HG03045 (cell line): Measurements from ENCODE around the gene APOO.

ENCODE experiments used
- ATAC-seq: cut with Tn5 transposase; IDR thresholded peaks from one replicate; pipeline ENCODE4 v1.9.1; 2021; ENCODE audit warnings: mild to moderate bottlenecking, moderate library complexity; ENCODE audit not compliant: unreplicated experiment

Gene APOO

DNA sequence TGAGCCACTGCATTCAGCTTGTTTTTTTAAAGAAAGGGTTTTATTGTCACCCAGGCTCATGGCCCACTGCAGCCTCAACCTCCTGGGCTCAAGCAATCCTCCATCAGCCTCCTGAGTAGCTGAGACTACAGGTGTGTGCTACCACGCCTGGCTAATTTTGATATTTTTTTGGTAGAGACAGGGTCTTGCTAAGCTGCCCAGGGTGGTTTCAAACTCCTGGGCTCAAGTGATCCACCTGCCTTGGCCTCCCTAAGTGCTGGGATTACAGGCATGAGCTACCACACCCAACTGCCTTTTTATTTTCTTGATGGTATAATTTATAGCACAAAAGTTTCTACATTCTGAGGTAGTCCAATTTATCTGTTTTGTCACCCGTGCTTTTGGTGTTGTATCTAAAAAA is 85.9 kb downstream of the APOO start:
- no peak for ATAC-seq

DNA sequence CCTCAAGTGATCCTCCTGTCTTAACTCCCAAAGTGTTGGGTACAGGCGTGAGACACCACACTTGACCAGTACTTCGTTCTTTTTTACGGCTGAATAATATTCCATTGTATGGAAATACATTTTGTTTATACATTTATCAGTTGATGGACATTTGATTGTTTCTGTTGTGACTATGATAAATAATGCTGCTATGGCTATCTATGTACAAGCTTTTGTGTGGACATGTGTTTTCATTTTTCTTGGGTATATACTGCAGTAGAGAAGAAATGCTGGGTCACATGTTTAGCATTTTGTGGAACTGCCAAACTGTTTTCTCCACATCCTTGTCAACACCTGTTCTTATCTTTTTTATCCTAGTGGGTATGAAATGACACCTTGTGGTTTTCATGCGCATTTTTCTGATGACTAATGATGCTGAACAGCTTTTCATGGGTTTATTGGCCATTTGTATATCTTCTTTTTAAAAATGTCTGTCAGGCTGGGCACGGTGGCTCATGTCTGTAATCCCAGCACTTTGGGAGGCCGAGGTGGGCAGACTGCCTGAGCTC is 87.4 kb downstream of the APOO start:
- ATAC-seq = no peak

DNA sequence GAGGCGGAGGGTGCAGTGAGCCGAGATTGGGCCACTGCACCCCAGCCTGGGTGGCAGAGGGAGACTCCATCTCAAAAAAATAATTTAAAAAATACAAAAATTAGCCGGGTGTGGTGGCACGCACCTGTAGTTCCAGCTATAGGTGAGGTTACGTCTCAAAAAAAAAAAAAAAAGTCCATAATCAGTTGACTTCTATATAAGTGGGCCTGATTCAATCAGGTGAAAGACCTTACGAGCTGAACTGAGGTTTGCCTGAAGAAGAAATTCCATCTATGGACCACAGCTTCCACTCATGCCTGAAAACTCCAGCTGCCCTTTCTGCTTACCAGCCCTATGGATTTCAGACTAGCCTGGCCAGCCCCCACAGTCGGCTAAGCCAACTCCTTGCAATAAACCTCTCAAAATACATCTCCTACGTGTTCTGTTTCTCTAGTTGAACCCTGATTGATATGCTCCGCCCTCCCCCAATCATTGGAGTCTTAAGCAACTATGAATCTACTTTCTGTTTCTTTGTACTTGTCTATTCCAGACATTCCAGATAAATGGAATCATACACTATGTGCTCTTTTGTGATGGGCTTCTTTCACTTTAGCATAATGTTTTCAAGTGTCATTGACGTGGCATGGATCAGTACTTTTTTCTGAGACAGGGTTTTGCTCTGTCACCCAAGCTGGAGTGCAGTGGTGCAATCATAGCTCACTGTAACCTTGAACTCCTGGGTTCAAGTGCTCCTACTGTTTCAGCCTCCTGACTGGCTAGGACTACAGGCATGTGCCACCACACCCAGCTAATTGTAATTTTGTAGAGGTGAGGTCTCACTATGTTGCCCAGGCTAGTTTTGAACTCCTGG is 88.1 kb downstream of the APOO start:
- ATAC-seq = no peak

DNA sequence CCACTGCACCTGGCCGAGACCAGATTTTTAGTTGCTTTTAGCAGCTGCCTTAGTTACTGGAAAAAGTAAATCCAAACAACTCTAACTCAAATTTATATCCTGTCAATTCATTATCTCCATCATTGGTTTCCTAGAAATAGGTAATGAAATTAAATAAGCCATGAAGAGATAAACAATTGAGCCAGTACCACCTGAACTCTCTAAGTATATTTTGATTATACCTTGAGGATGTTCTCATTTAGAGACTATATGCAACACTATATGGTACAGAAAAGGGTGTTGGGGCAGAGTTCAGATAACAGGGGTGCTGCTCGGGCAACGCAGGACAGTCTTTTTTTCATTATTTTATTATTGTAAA is 89.8 kb downstream of the APOO start:
- no peak for ATAC-seq

DNA sequence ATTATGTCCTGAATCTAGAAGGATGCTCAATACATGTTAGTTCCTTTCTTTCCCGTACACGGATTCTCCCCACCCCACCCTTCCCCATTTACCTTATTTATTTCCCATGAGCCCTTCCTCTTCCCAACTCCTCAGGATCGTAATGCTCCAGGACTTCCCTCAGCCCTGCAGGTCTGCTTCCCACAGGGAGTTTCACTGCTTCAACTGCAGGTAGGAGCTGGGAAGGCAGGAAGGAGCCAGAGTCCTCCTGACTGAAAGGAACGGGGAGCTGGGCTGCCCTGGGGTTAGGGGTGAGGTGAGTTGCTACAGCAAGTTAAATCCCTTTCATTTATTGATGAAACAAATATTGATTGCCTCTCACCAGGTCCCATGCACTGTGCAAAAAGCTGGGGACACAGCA is 91.6 kb downstream of the APOO start:
- no peak for ATAC-seq

DNA sequence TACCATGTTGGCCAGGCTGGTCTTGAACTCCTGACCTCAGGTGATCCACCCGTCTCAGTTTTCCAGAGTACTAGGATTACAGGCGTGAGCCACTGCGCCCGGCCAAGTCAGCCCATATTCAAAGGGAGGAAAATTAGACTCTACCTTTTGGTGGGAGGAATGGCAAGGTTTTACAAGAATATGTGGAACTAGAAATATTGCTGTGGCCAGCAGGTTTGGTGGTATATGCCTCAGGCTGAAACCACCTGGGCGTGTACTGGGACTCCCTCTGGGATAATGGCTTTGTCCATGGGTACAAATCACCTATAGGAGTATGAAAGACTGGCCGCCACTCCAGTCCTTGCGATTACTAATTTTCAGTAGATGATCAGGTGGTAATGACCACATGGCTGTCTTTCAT is 92.4 kb downstream of the APOO start:
- ATAC-seq = no peak

DNA sequence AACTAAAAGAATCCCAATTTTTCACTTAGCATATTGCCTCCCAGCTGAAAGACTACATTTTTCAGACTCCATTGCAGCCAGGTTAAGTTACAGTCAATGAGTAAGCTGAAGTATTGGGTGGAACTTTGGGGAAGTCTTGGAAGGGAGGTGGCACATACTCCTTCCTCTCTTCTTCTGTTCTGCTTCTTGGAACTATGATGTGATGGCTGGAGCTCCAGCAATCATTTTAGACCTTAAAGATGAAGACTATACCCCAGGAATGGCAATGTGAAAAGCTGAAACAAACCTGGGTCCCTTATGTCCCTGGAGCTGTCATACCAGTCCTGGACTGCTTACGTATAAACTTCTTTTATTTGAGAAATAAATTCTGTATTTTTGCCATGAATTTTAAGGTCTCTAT is 93.9 kb downstream of the APOO start:
- ATAC-seq = no peak

DNA sequence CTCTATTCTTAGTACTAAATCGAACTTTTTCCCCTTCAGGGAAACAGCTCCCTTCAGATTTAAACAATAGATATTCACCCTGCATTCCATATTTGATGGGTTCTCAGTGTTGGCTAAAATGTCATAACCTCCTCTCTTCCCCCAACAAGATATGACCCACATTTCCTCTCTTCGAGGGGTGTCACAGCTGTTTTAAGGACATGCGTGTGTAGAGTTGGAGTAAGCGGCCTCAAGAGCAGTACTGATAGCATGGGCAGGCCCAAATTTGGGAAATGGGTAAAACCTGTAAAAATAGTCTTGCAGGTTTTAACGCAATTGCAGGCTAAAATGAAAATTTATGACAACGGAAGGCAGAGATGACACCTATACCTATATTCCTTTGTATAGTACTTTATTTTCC is 96.1 kb downstream of the APOO start:
- ATAC-seq = no peak

DNA sequence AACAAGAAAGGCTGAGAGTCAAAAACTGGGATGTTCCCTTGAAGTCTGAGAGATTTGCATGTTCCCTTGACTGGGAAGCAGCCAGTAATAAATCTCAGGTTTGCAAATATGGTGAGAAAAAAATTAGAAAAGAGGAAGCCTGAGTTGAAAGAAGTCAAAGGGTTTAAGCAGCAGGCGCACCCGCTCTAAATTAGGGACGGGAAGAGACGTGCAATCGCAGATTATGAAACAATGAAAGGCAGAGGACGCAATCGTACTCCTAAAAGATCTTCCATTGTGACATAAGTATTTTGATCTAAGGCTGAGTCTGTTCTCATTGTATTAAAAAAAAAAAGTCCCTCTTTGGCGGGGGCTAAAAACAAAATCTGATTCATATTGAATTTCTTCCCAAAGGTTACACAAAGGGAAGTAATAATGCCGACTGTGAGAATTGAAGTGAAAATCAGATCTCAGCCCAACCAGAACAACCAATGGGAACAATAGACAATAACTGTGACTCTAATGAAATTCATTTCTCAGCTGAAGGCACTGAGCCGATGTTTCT is 96.6 kb downstream of the APOO start:
- ATAC-seq = no peak

DNA sequence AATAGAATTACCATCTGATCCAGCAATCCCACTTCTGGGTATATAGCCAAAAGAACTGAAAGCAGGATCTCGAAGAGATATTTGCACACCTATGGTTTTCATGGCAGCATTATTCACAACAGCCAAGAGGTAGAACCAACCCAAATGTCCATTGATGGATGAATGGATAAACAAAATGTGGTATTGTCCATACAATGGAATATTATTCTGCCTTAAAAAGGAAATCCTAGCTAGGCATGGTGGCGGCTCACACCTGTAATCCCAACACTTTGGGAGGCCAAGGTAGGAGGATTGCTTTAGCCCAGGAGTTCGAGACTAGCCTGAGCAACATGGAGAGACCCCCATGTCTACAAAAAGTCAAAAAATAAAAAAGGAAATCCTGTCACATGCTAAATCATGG is 97.5 kb downstream of the APOO start:
- no peak for ATAC-seq

DNA sequence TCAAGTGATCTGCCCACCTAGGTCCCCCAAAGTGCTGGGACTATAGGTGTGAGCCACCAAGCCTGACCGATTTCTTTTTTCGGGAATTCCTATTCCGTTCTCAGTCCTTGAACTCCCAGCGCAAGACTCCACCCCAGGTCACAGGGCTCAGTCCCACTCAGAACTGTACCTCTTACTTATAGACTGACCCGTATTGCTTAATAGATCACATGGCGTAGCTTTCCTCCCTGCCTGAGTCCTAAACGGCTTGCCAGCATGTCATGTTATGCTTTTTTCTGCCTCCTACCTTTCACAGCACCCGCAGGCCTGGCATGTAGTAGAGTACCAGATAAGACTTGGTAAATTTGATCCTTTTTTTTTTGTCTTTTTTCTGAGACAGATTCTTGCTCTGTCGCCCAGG is 102.3 kb downstream of the APOO start:
- no peak for ATAC-seq

DNA sequence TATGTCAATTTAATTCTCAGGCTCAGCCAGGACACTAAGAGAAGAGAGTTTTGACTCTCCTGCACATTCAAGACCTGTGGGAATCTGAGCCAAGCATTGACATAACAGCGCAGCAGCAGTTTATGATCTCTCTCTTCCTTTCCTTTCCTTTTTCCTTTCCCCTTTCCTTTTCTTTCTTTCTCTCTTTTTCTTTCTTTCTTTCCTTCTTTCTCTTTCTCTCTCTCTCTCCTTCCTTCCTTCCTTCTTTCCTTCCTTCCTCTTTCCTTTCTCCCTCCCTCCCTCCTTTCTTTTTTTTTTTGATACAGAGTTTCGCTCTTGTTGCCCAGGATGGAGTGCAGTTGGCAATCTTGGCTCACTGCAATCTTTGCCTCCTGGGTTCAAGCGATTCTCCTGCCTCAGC is 103.2 kb downstream of the APOO start:
- no peak for ATAC-seq

DNA sequence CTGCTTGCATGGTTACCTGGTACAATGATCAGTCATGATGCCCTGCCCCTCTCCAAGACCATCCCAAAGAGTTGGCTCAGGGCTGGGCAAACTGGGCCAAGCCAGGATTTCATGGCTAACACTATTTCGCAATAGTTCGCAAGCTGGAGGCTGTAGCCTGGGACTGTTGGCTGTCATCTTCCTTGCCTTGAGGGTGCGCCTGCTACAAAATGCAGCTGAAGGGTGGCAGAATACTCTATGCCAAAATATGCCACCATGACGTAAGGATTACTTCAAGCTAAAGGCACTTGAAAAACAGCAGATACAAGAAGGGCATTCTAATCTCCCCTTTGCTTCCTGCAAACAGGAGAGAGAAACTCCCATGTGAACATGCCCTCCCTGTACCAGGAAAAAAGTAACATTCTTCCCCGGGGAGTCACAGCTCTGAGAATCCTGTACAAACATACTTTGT is 103.8 kb downstream of the APOO start:
- no peak for ATAC-seq

DNA sequence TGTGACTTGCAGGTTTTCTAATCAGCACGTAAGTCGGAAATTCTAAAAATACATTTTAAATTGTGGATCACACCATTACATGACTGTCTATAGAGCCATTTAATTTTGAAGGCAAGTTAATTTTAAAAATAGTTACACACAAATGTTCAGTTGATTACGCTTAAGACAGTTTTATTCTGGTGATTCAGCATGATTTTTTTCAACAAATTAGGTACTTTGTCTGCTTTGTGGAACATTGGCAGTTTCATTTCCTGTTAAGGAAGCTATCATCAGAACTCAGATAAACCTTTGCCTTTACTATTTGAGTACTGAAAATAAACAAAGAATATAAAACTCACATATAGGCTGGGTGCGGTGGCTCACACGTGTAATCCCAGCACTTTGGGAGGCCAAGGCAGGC is 105.3 kb downstream of the APOO start:
- ATAC-seq = no peak

DNA sequence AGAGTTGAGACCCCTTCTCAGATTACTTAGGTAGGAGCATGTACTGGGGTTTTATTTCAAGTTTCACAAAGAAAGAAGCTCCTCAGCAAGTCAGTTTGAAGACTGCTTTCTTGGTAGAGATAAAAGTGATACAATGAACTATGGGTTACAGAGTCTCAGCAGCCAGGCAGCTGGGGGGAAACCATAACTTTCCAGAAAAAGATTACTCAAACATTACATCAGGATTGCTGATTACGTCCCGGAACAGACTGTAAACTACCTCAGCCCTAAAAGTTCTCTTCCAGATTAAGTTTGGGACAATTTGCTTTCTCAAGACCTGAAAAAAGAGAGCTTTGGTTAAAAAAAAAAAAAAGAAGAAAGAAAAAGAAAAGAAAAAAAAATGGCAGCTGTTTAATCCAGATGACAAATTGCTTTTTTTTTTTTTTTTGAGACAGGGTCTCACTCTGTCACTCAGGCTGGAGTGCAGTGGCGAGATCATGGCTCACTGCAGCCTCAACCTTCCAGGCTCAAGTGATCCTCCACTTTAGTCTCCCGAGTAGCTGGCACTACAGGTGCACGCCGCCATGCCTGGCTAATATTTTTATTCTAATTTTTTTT is 108.2 kb downstream of the APOO start:
- ATAC-seq = no peak

DNA sequence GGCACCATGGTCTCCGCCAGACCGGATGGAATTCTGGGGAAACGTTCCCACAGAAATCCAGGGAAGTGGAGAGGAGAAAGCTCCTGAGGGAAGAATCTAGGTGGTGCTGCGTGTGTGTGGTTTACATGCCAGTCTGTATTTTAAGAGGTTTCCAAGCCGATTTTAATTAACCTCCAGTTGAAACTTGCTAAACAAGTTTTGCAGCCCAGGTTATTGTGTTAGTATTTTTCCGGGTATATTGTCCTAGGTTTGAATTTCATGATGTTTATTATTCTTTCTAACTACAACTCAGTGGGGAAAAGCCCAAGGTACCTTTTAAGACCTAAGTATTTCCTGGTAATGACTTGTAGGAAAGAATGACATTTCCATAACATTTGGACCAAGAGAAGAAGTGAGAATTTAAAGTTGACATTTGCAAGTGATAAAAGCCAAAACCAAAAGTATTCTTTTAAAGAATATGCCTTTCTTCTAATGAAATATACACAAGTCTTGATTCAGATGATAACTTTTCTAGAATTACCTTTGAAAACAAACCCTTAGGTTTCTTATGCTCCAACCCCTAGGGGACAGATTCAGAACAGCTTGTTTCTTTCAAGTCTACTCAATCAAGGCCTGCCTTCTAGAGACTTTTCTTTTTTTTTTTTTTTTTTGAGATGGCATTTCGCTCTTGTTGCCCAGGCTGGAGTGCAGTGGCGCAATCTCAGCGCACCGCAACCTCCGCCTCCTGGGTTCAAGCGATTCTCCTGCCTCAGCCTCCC is 110.2 kb downstream of the APOO start:
- no peak for ATAC-seq

DNA sequence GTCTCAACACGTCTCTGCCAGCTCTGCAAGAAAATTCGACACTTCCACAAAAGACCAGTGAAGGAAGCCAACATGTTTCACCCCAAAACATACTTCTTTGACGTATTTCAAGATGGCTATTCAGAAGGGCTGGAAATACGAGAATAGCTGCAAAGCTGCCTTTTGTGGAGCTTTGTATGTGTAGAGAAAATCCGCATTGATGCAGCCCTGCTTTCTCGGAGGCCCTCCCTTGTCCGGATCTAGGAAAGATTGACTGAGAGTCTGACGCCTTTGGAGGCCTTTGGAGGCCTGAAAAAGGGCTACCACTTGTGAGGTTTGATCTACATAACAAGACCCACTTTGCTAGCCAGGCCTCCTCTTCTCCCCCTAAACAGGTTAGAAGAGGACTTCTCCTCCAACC is 112.5 kb downstream of the APOO start:
- no peak for ATAC-seq

DNA sequence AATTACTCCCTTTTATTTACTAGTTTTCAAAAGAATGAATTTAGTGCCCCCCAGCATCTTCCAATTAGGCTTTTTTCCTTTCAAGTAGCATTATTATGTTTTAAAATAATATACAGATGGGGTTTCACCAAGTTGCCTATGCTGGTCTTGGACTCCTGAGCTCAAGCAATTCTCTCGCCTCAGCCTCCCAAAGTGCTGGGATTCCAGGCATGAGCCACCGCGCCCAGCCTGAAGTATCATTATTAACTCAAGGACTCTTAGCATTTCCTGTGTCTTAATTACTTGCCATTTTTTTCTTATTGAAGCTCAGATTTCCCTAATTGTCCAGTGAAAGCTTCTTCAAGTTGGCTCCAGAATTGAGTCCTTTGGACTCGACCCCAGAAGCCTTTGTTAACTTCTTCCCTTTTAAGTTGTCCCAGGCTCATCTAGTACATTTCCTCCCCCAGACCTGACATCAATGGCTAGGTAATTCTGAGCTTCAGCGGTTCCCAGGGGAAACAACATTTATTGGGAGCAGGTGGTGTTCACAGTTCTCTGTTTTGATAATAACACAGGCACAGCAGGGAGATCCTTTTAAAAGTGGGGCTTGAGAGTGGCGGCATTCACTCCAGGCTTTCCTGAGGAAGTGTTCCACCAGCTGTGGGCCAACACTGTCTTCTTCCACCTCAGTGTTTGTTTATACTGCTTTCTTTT is 114.7 kb downstream of the APOO start:
- ATAC-seq = no peak

DNA sequence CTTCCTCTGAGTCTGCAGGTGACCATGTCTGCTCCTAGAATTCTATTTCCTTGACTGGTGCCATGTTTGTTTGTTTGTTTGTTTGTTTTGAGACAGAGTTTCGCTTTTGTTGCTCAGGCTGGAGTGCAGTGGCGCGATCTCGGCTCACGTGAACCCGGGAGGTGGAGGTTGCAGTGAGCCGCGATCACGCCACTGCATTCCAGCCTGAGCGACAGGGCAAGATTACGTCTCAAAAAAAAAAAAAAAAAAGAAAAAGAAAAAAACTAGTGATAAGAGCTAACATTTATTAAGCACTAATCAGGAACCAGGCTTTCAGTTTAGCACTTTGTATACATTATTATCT is 117.6 kb downstream of the APOO start:
- no peak for ATAC-seq

DNA sequence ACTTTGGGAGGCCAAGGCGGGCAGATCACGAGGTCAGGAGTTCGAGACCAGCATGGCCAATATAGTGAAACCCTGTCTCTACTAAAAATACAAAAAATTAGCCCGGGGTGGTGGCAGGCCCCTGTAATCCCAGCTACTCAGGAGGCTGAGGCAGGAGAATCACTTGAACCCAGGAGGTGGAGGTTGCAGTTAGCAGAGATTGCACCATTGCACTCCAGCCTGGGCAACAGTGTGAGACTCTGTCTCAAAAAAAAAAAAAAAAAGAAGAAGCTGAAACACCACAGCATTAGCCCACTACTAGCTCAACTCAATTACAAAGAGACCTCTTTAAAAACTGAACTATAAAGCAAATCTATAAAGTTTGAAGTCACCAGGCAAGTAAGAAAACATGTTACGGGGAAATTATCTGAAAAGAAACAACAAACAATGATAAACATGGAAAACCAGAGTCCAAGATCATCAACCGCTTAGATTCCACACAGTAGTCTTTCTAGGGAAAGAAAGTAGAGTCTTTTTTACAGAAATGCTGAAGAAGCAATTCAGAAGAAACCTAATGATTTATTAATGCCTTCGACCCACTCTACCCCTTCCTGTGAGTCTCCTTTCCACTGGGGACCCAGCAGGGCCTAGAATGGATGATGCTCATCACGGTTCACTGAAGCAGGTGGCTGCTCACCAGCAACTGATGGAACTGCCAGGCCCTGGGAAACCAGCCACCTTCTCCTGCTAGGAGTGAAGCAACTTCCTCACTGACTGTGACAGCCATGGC is 118.2 kb downstream of the APOO start:
- ATAC-seq = no peak
